Hepatocyte (in vitro differentiated cells): ENCODE measurements around the gene SLC22A31.
"Not testable (repeated sequence)": the region's sequence is repeated elsewhere in the genome, so short reads cannot be mapped to it uniquely, and the experiment has no call there.

Experiments used
- CTCF ChIP-seq: fragments of 200-600 bp; sonication (generic); IDR thresholded peaks from 2 replicates; pipeline ENCODE4 v1.5.1; 2016; ENCODE audit warnings: antibody characterized with exemption, mild to moderate bottlenecking; ENCODE audit not compliant: poor library complexity
- EZH2phosphoT487 ChIP-seq: fragments of 200-600 bp; sonication (generic); IDR thresholded peaks from one replicate; pipeline ENCODE4 v1.6.1; 2018; ENCODE audit warnings: antibody characterized with exemption, mild to moderate bottlenecking, low read depth, moderate library complexity; ENCODE audit not compliant: unreplicated experiment, severe bottlenecking

- not testable (repeated sequence) for TF ChIP-seq CTCF, EZH2phosphoT487
These were observed 34.7 kb downstream of the SLC22A31 start for GRCh38 chr16:89165681-89165979.
